GM18502 (cell line): Measurements from ENCODE around the gene RPL10.
"Not testable (repeated sequence)": the region's sequence is repeated elsewhere in the genome, so short reads cannot be mapped to it uniquely, and the experiment has no call there.

Source experiments
- ATAC-seq: cut with Tn5 transposase; IDR thresholded peaks from one replicate; pipeline ENCODE4 v1.9.1; 2021; ENCODE audit warnings: mild to moderate bottlenecking; ENCODE audit not compliant: unreplicated experiment, poor library complexity

The RPL10 gene

DNA sequence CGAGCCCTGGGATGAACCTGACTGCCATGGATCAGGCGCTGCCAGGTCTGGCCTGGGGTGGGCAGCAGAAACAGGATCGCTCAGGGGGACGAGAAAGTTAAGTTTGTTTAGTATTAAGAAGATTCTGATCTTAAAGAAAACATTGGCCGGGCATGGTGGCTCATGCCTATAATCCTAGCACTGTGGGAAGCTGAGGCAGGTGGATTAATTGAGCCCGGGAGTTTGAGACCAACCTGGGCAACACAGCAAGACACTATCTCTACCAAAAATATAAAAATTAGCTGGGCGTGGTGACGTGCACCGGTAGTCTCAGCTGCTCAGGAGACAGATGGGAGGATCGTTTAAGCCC, 23.0 kb upstream of the RPL10 start:
- no peak for ATAC-seq

DNA sequence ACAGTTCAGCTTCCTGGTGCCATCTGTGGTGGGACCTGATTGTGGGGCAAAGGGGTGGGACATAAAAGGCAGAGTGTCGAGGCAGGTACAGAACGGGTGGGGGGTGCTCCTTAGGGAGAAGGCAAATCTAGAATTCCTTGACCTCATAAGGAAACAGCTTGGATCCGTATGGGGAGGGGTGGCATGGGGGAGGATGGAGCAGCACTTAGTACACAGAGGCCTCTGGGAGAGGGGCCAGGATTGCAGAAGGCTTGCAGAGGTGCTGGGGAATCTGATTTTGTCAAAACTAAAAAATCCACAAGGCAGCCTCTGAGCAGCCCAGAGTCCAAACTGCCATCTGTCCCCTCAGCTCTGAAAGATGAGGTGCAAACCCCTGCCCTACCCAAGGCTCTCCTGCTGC, 21.4 kb upstream of the RPL10 start:
- no peak for ATAC-seq

DNA sequence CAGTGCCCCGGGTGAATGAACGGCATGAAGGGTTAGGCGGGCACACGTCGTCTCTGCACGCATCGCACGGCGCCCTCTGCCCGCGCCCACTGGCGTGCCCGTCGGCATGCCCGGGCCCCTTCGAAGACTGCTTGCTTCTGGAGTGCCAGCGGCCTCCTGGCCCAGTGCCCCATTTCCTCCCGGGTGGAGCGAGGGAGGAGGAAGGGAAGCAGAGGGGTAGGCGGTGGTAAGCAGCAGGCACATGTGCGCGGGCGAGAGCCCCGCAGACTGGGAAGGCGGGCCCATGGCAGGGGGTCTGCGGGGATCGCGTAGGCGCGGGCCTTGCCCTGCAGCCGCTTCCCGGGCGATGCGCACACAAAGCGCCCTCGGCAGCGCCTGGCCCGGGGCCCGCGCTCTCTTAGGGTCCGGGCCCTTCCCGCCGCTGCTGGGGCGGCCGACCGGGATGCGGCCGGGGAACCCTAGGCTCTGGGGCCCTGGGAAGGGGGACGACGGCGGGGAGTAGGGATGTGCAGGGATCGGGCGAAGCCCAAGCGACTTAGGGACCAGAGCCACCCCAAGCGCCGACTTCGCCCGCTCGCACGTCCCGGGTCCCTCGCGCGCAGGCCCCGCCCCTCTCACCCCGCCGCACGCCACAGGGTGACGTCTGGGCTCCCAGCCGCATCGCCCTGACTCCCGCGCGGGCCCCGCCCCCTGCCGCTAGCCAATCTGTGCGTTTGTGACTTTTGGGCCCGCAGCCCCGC, 19.9 kb upstream of the RPL10 start:
- ATAC-seq, result peak; percentile 1

DNA sequence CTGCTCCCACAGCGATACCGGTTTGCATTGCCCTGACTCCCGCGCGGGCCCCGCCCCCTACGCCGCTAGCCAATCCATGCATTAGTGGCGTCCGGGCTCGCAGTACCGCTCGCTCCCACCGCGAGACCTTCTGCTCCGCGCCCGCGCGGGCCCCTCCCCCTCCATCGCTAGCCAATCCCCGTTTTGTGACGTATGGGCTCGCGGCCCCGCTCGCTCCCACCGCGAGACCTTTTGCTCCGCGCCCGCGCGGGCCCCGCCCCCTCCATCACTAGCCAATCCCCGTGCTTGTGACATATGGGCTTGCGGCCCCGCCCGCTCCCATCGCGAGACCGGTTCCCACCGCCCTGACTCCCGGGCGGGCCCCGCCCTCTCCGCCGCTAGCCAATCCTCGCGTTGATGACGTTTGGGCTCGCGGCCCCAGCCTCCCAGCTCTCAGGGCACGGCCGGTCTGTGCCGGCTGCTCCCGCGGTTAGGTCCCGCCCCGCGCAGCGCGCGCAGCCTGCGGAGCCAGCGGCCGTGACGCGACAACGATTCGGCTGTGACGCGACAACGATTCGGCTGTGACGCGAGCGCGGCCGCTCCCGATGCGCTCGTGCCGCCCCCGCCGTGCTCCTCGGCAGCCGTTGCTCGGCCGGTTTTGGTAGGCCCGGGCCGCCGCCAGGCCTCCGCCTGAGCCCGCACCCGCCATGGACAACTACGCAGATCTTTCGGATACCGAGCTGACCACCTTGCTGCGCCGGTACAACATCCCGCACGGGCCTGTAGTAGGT, 19.2 kb upstream of the RPL10 start, which contains the start of gene EMD:
TSS of gene EMD (plus strand) at position 497 of the 770 bp plus-strand sequence. CDS start at position 687, 190 bp downstream.
- peak; percentile 82 for ATAC-seq

DNA sequence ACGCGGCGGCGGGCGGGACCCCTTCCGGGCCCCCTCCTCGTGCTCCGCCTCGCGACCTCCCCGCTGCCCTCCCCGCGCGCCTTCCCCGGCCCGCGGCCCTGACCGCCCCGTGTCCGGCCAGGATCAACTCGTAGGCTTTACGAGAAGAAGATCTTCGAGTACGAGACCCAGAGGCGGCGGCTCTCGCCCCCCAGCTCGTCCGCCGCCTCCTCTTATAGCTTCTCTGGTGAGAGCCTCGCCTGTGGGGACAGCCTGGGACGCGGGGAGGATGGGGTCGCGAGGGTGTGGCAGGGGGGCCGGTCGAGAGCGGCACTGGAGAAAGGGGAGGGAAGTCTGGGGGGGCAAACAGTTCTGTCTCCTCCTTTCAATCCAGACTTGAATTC, 18.6 kb upstream of the RPL10 start:
- no peak for ATAC-seq

DNA sequence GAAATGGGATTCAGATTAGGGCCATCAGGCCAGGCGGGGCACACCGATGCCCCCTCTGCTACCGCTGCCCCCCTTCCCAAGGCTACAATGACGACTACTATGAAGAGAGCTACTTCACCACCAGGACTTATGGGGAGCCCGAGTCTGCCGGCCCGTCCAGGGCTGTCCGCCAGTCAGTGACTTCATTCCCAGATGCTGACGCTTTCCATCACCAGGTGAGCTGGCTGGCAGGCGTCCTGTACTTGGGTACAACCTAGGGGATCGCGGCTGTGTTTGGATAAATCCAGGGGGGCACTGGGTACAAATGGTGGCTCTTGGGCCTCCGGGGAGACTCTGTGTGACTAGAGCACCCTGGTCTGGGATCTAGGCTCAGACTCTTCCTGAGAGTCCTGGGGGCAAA, 18.0 kb upstream of the RPL10 start:
- no peak for ATAC-seq

DNA sequence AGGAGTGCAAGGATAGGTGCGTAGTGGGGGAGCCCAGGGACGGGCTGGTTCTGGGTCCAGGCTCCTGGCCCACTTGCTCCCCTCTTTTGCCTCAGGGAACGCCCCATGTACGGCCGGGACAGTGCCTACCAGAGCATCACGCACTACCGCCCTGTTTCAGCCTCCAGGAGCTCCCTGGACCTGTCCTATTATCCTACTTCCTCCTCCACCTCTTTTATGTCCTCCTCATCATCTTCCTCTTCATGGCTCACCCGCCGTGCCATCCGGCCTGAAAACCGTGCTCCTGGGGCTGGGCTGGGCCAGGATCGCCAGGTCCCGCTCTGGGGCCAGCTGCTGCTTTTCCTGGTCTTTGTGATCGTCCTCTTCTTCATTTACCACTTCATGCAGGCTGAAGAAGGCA, 17.4 kb upstream of the RPL10 start:
- ATAC-seq, result no peak

DNA sequence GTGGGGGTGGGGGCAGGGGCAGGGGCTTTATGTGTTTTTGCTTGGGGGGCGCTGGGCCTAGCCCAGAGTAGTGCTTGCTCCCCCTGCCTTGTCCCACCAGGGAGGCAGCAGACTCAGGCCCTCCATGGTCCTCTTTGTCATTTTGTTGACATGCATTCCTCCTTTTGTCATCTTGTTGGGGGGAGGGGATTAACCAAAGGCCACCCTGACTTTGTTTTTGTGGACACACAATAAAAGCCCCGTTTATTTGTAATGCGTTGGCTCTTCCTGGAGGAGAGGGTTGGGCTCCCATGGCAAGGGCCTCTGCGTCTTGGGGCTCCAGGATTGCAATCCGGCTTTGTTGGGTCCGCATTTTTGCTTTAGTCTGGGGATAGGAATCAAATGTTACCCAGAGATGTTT, 16.9 kb upstream of the RPL10 start:
- no peak for ATAC-seq

DNA sequence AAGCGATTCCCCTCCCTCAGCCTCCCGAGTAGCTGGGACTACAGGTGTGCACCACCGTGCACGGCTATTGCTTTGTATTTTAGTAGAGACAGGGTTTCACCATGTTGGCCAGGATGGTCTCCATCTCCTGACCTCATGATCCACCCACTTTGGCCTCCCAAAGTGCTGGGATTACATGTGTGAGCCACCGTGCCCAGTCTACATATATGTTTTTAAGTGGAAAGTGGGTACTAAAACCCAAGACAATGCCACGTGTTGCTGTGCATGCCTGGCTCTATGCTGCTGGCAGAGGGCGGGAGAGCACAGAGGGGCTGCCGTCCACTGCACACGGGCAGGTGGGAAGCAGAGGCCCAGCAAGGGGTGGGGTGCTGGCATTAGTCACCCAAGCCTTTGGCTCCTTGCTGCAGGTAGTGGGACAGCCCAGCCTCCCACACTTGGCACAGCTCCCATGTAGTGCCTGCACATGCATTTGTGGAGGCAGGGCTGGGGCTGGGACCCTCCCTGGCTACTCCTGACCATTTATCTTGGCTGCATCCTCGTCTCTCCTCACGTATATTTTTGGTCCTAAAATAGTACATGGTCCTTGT, 15.6 kb upstream of the RPL10 start:
- ATAC-seq, result no peak

DNA sequence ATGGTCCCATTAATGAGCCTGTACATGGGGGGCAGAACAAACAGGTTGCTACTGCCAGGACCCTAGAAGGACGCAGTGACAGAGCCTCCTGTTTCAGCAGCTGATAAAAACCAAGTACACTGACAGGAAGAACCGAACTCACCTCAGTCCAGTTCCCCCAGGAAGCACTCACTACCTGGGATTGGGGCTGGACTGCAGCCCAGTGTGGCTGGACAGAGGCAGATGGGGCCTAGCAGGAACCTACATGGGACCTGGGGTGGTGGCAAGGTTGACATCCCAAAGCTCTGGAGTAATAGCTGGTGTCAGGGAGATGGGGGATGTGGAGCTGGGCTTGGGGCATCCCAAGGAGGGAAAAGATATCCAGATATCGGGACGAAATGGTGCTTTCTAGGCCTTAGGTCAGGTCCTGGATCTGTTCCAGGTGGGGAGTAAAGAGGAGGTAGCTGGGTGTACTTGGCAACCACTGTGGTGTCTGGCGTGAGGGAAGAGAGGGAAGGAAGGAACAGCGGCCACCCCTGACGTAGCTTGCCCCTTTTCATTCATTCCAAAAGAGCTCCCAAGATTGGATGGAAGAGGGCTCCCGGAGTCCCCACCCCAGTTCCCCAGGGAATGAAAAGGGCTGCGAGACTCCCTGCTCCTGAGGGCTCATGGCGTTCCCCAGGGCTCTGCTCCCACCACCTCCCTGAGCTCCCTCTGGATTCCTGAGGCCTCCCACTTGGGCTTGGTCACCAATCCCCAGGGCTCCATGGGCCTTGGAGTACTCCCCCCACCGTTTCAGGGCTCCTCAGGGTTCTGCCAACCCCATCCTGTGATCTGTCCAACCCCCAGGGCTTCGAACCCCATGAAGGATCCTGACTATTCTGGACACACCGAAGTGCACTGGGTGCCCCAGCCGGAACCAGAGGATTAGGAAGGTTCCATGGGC, 14.6 kb upstream of the RPL10 start:
- no peak for ATAC-seq

DNA sequence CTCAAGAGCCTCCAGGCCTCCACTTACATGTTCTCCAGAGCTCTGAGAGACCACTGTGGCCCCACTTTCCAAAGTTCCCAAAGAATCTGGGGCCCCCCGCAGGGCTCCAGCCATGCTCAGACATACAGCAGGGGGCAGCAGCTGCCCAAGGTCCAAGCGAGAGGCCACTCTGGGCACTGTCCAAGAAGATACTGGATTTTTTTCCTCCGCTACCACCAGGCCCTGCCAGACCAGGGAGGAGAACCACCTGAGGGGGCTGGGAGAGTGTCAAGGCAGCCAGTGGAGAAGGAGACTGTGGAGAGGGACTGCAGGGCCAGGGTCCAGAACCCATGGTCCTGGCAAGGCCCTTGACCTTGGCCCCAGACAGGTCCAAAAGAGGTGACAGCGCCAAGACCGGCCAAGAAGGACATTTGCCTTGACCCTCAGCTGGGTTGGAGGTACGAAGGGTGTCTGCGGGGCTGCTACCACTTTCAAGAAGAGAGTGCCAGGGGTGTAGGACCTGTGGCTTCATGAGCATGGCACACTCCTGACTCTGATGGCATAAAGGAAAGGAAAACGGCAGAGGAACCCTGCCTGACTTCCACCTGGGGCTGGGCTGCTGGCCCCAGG, 13.8 kb upstream of the RPL10 start:
- no peak for ATAC-seq

DNA sequence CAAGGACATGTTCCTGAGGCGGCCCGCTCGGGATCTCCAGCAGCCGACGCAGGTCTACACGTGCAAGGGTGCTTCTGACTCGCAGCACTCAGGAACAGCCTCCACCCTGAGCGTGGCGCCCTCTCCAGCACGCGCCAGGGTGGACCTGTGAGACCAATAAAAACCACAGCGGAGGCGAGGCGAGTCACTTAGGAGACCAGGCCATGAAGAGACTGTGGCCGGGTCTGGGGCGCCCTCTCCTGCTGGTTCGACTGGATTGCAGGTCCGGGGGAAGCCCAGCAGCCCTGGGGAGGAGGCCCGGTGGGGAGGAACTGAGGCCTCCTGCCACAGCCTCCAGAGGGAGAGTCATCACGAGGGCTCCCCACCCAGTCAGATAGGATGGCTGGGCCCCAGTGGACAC, 10.1 kb upstream of the RPL10 start:
- ATAC-seq, result peak; percentile 29

DNA sequence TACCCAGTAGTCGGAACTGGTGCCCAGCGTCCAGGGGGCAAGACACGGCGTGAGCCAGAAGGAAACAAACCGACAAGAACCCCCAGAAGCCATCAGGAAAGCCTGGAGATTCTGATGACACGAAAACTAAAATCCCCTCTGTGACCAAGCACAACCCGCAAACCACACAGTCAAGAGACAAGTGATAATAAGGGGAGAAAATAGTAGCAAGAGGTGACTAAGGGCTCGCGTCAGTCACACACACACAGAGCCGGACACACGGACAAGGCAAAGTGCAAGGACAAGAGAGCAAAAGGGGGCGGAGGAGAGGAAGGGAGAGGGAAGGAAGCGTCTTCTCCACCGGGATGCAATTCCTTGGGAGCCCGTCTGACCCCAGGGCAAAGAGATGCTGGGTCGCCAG, 9.5 kb upstream of the RPL10 start:
- not testable (repeated sequence) for ATAC-seq

DNA sequence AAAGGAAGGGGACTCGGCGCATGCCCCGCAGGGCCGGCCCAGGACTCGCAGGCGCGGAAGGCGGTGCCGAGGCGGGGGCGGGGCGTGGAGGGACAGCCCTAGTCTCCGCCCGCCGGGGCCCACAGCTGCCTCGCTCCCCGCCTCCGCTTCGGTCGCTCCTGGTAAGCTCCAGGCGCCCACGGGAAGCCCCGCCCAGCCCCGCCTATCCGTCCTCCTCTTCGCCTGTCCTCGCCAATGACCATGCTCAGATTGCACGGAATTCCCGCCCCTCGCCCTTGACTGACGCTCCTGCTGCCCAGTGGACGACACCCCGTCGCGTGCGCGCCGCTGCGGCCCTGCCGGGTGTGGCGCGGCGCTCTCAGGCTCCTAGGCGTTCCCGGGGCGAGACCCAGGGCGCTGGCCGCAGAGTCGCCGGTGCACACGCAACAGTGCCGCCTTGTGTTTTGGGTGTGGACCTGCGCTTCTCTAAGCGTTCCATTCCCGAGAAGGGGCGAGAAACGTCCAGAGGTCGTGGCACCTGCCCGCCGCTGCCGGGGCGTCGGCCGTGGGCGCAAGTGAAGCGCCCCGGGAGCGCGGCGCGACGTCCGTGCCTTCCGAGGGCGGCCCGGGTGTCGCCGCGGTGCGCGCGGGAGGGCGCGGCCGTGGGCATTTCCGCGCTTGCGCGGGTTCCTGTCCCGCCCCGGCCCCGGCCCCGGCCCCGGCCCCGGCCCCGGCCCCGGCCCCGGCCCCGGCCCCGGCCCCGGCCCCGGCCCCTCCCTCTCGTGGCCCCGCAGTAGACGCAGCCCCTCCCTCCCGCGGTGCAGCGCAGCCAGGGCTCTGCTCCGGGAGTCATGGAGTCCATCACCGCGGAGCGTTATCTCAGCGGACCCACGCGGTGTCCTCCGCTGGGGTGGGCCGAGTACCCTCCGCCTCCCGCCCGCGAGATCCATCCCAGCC, 8.1 kb upstream of the RPL10 start:
- ATAC-seq, result peak; percentile 69

DNA sequence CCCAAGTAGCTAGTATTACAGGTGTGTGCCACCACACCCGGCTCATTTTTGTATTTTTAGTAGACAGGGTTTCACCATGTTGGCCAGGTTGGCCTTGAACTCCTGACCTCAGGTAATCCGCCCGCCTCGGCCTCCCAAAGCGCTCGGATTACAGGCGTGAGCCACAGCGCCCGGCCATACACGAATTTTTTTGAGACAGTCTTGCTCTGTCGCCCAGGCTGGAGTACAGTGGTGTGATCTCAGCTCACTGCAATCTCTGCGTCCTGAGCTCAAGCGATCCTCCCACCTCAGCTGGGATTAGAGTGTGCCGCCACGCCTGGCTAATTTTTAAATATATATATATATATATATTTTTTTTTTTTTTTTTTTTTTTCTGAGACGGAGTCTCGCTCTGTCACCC, 1.8 kb upstream of the RPL10 start:
- not testable (repeated sequence) for ATAC-seq

DNA sequence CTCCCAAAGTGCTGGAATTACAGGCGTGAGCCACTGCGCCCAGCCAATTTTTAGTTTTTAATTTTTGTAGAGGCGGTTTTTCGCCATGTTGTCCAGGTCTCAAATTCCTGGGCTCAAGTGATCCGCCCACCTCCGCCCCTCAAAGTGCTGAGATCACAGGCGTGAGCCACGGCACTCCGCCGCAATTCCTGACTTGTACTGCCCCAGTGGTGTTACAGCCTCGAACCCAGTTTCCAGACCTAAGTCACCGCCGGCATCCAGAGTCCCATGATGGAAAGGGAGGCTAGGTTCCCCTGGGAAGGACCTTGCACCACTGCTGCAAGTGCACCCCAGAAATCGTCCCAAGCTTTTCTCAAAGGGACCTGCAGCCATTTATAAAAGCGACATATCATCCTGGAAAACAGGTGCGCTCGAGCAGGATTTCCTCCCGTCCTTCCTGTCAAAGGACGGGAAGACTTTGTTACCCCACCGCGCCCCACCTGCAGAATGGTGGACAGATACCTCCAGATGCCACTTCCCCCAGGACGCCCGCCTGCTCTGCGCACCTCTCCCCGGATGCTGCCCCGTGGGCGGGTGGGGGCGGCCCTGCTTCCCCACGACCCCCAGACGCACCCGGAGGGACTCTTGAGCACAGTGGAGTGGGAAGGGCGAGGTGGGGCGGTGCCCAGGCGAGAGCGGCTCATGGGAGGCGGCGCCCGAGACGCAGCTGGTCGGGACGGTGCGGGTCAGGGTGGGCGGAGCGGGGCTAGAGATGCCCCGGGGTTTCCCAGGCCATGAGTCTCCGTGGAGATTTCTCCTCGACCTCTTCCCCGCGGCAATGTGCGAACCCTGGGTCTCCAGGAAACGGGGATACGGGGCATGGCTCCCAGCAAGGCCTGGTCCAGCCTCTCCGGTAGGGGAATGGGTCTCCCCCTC, 947 bp upstream of the RPL10 start:
- peak; percentile 52 for ATAC-seq

DNA sequence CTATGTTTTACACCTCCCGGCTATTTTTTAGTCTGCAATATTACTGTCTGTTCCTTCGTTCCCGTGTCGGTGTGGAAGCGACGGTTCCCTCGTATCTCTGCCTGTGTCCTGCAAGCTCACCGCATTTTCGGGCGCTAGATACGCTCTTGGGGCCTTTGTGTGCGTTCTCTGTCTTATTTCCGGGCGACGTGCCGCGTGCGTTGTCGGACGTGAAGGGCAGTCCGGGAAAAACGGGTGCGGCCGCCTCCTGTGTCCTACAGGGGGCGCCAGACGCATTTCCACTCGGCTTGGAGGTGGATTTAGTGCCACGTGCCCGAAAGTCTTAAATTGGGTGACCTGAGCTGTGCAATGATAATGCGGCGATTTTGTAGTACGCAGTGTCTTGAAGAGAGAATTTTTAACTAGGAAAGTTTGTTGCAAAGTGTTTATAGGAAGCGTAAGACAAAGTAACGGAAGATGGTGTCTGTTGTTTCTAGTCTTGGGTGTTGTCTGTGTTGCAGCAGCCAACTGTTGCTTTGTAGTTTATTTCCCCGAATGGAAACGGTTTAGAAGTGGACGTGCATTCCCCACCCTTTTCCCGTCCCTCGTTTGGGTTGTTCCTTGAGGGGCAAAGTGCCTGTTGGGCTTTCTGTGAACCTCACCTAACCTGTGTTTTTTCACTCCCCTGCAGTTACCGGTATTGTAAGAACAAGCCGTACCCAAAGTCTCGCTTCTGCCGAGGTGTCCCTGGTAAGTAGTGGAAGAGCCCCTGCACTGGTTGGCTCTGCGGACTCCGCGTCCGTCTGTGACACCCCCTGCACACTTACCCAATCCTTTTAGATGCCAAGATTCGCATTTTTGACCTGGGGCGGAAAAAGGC, 720 bp downstream of the RPL10 start:
- ATAC-seq, result no peak
